MCF 10A (cell line): ENCODE results near the gene FBXL4. TPM values are rescaled to one million over a fixed set of nuclear protein-coding genes. Genes with fewer than 3 reads are reported as not detected.

Experiments used
- BruUV-seq: library from RNA; stranded (reverse); fragments of 400-500 nt; replicated peaks from 2 replicates; lab custom pipeline; 2021; lab: Mats Ljungman, UMichigan
- CTCF ChIA-PET: fragments of 300-600 bp; sonication (Branson Sonifier 250); formaldehyde crosslinking; extraction: SDS; loops from one replicate; lab custom pipeline; 2021; ENCODE audit warnings: antibody characterized with exemption, inconsistent platforms; lab: Yijun Ruan, JAX
- POLR2A ChIA-PET: fragments of 300-600, 350-650 bp; sonication (Branson Sonifier 250); formaldehyde crosslinking; extraction: SDS; loops from one replicate; lab custom pipeline; 2020; ENCODE audit warnings: antibody characterized with exemption, inconsistent platforms; lab: Yijun Ruan, JAX
- DNase-seq: peaks from one replicate; pipeline ENCODE4 v3.0.0-alpha.2; 2018; ENCODE audit not compliant: unreplicated experiment
- H3K27ac Mint-ChIP-seq: one replicate; pipeline ENCODE4 v1.8.0; 2022; ENCODE audit warnings: mild to moderate bottlenecking, low read depth, mixed read lengths; ENCODE audit not compliant: unreplicated experiment
- H3K27me3 Mint-ChIP-seq: one replicate; pipeline ENCODE4 v1.8.0; 2022; ENCODE audit warnings: mixed read lengths; ENCODE audit not compliant: insufficient read depth, unreplicated experiment
- H3K36me3 Mint-ChIP-seq: one replicate; pipeline ENCODE4 v1.8.0; 2022; ENCODE audit warnings: mild to moderate bottlenecking, moderate library complexity, mixed read lengths; ENCODE audit not compliant: insufficient read depth, unreplicated experiment
- H3K4me1 Mint-ChIP-seq: one replicate; pipeline ENCODE4 v1.8.0; 2022; ENCODE audit warnings: mixed read lengths; ENCODE audit not compliant: insufficient read depth, unreplicated experiment
- H3K4me3 Mint-ChIP-seq: one replicate; pipeline ENCODE4 v1.8.0; 2022; ENCODE audit warnings: mild to moderate bottlenecking, moderate library complexity, mixed read lengths; ENCODE audit not compliant: unreplicated experiment
- H3K9me3 Mint-ChIP-seq: one replicate; pipeline ENCODE4 v1.8.0; 2022; ENCODE audit warnings: mixed read lengths; ENCODE audit not compliant: unreplicated experiment
- CTCF ChIP-seq: fragments of 200-600 bp; IDR thresholded peaks from one replicate; pipeline ENCODE4 v1.8.0; 2022; ENCODE audit warnings: antibody characterized with exemption, mild to moderate bottlenecking; ENCODE audit not compliant: unreplicated experiment
- intact Hi-C: fragments of 100-400 bp; cut with micrococcal nuclease; formaldehyde crosslinking; loops from 2 replicates; pipeline ENCODE4 v1.14.1; 2022
- total RNA-seq: library from RNA; stranded (reverse); gene quantifications from 2 replicates; pipeline ENCODE4 v1.2.3, GENCODE V29; 2022

Gene FBXL4
- total RNA-seq, 1 experiment from 2014 or later: 15.7 TPM

GRCh38 chr6:98848539-98849242, 99.1 kb downstream of the FBXL4 start:
- no peak for TF ChIP-seq CTCF
- DNase-seq: no peak
- ChIA-PET CTCF (no interaction called here), POLR2A (no interaction called here)
- BruUV-seq: no TSS peak
- Mint-ChIP-seq H3K27ac (no peak overlapping the region), H3K9me3 (no peaks in the 10 kb centered on the region), H3K27me3 (peaks cover 12% of the 10 kb centered on the region), H3K4me3 (no peak overlapping the region), H3K4me1 (peaks cover 8% of the 10 kb centered on the region), H3K36me3 (no peaks in the 10 kb centered on the region)
- intact Hi-C loops: loop anchor here (5.0 kb wide), 1 partner anchor 1141 kb away; no protein-coding TSS in a partner anchor

- CTCF ChIA-PET: interaction anchor here (0.9 kb wide), 1 partner anchor 304 kb away, joined by 3 read pairs; no protein-coding TSS in a partner anchor
- peaks cover 17% of the 10 kb centered on the region for H3K27me3 Mint-ChIP-seq
- intact Hi-C loops: loop anchor here (5.0 kb wide), 1 partner anchor 1141 kb away; no protein-coding TSS in a partner anchor
Observed at GRCh38 chr6:98847779-98848538, 99.8 kb downstream of the FBXL4 start.

GRCh38 chr6:98847416-98847778, 100.3 kb downstream of the FBXL4 start:
- Mint-ChIP-seq H3K27me3 (peaks cover 23% of the 10 kb centered on the region), H3K4me3 (no peak overlapping the region), H3K27ac (no peak overlapping the region), H3K36me3 (no peaks in the 10 kb centered on the region), H3K9me3 (no peaks in the 10 kb centered on the region), H3K4me1 (peaks cover 8% of the 10 kb centered on the region)
- ChIA-PET POLR2A (no interaction called here), CTCF (interaction anchor here (0.6 to 1.3 kb wide), 4 partner anchors 8 to 1303 kb away, joined by 3 to 5 read pairs (median 4); no protein-coding TSS in a partner anchor)
- intact Hi-C loops: loop anchor here (5.0 kb wide), 1 partner anchor 1140 kb away; no protein-coding TSS in a partner anchor
- no TSS peak for BruUV-seq
- no peak for DNase-seq
- no peak for TF ChIP-seq CTCF

More at GRCh38 chr6:98847779-98848538, 99.8 kb downstream of the FBXL4 start:
- Mint-ChIP-seq H3K36me3 (no peaks in the 10 kb centered on the region), H3K4me3 (no peak overlapping the region), H3K27ac (no peak overlapping the region), H3K4me1 (peaks cover 8% of the 10 kb centered on the region), H3K9me3 (no peaks in the 10 kb centered on the region)
- DNase-seq: no peak
- no peak for TF ChIP-seq CTCF
- POLR2A ChIA-PET: no interaction called here
- no TSS peak for BruUV-seq

GRCh38 chr6:98846021-98846380, 101.7 kb downstream of the FBXL4 start:
- DNase-seq: no peak
- intact Hi-C loops: loop anchor here (1.0 to 5.0 kb wide), 2 partner anchors 273 to 1139 kb away; no protein-coding TSS in a partner anchor
- peak overlapping the region; percentile 46 for H3K4me3 Mint-ChIP-seq
- H3K9me3 Mint-ChIP-seq: no peaks in the 10 kb centered on the region
- CTCF ChIA-PET: interaction anchor here (0.9 to 1.3 kb wide), 4 partner anchors 8 to 420 kb away, joined by 3 to 5 read pairs (median 4); partner anchors contain the start of gene POU3F2
- H3K36me3 Mint-ChIP-seq: no peaks in the 10 kb centered on the region
- no peak overlapping the region for H3K27ac Mint-ChIP-seq
- no peak for TF ChIP-seq CTCF
- peaks cover 37% of the 10 kb centered on the region for H3K27me3 Mint-ChIP-seq
- H3K4me1 Mint-ChIP-seq: peaks cover 8% of the 10 kb centered on the region
- BruUV-seq: no TSS peak
- POLR2A ChIA-PET: no interaction called here
